DND-41 (cell line): ENCODE data around the gene MARCHF3.

Experiments
- EZH2 ChIP-seq: IDR thresholded peaks from 3 replicates; pipeline ENCODE4 v1.6.1; 2012; ENCODE audit warnings: borderline replicate concordance, low read depth, mild to moderate bottlenecking, moderate library complexity, low read length, inconsistent platforms; ENCODE audit not compliant: severe bottlenecking
- TF ChIP-seq, protein P1 (sequence below): IDR thresholded peaks from 2 replicates; pipeline ENCODE4 v1.5.1; 2012; ENCODE audit warnings: borderline replicate concordance, low read length, moderate library complexity, mild to moderate bottlenecking; ENCODE audit not compliant: poor library complexity, severe bottlenecking; ENCODE audit errors: extremely low read depth

DNA sequence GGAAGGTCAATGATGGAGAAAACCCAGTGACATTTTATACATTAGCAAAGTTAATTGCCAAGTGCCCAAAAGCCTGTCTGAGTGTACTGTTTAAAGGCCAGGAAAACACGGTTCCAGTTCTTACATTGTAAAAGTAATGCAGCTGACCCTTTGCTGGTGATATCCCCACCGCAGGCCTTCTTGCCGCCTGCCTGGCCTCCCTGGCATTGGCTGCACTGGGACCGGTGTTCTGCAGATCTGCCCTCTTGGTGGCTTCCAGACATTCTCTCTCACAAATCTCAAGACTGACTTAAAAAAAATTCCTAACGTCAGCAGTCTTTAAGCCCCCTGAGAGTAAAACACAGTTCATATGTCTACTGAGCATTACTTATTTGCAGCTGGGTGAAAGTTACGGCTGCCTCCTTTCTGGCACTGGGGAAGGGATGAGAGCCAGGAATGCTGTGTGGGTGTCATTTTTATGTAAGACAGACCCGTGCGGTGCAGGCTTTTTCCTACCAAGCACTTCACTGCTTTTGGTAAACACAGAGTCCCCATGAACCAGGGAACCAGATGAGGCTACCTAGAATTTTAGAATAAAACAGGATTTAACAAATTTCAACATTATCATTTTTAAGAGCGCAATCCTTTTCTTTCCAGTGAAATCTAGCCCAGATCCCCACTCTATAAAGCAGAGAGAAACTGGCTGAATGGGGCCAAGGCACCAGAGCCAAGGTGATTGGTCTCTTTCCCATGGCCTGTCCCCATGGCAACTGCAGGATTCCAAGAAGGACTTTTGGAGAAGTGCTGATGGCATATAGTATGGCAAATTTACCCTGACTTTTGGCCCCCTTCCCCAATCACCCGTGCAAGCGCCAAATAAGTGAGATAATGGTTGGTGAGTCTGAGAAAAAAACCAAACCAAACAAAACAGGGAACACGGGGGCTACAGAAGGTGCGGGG, 172.6 kb downstream of the MARCHF3 start:
- TF ChIP-seq, protein P1, sequence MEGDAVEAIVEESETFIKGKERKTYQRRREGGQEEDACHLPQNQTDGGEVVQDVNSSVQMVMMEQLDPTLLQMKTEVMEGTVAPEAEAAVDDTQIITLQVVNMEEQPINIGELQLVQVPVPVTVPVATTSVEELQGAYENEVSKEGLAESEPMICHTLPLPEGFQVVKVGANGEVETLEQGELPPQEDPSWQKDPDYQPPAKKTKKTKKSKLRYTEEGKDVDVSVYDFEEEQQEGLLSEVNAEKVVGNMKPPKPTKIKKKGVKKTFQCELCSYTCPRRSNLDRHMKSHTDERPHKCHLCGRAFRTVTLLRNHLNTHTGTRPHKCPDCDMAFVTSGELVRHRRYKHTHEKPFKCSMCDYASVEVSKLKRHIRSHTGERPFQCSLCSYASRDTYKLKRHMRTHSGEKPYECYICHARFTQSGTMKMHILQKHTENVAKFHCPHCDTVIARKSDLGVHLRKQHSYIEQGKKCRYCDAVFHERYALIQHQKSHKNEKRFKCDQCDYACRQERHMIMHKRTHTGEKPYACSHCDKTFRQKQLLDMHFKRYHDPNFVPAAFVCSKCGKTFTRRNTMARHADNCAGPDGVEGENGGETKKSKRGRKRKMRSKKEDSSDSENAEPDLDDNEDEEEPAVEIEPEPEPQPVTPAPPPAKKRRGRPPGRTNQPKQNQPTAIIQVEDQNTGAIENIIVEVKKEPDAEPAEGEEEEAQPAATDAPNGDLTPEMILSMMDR = no peak
- TF ChIP-seq EZH2 = no peak
